ENCODE results near the gene ADM.
A peak's percentile ranks its signal among the peaks of the same experiment; 100 is the strongest.

The ADM gene

DNA sequence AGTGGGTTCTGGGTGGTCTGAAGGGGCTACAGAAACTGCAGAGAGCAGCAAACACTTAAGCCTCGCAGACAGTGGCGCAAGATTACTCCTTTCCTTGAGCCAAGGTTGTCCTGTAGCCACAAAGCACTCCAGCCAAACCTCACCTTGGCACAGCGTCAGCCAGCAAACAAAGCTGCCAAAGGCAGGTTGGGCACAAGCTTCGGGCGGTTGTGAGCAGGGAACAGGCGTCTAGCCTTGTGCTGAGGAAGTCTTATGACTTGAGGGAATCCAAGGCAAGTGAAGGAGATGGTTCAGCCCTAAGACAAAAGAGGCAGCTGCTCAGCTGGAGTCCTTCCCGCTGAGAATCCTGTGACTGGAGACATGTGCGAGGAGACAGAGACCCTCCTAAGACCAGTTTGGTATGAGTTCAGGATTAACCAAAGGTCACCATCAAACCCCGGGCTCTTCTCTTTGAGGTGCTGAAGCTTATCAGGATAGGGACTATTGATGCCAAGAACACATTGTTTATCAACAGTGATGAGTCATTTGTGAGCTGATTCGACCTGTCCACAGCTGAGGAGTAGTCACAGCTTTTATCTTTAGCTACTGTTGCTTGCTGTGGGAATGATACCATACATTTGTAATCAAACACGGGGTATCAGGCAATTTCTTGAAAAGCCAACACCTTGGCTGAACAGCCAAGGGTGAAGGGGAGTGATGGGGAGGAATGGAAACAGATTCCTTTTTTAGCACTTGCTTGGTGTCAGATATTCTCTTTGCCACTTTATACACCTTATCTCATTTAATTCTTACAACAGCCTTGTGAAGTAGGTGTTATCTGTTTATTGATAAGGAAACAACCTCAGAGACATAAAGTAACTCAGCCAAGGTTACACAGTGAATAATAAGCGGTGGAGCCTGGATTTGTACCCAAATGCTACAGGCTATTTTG lies 4.6 kb downstream of the ADM start:
- DNase-seq, result peak; percentile 60

DNA sequence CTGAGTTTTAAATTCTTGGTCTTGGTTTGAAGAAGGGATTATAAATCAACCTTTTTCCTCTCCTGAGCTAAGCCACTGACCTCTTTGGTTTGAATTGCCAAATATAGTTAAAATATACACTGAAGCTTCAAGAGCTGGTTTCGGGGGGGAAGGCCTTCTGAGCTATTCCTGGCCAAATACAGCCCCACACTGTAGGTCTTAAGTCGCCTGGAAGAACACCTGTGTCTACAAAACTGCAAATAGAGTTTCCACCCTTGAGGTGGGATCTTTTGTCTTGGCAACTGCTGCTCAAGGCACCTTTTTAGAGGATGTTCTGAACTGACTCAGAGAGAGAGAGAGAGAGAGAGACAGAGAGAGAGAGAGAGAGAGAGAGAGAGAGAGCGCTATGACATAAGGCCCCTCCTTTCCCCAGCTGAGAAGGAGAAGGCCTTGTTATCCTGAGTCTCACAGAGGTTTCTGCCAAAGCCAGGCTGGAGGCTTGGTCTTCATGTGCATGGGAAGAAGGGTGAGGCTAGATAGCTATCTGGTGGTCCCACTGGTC lies 5.5 kb downstream of the ADM start:
- peak; percentile 50 for DNase-seq

GRCh38 chr11:10311802-10312201 lies 6.9 kb downstream of the ADM start:
- DNase-seq, result no peak

GRCh38 chr11:10314199-10315072 lies 9.6 kb downstream of the ADM start:
- DNase-seq, result peak; percentile 50

DNA sequence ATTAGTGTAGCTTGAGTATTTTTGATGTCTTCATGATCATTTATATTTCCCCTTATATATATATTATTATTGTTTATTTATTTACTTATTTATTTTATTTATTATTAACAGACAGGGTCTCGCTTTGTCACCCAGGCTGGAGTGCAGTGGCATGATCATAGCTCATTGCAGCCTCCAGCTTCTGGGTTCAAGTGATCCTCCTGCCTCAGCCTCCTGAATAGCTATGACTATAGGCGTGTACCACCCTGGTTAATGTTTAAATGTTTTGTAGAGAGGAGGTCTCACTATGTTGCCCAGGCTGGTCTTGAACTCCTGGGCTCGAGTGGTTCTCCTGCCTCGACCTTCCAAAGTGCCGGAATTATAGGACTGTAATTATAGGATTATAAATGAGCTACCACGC lies 10.2 kb downstream of the ADM start:
- no peak for DNase-seq

DNA sequence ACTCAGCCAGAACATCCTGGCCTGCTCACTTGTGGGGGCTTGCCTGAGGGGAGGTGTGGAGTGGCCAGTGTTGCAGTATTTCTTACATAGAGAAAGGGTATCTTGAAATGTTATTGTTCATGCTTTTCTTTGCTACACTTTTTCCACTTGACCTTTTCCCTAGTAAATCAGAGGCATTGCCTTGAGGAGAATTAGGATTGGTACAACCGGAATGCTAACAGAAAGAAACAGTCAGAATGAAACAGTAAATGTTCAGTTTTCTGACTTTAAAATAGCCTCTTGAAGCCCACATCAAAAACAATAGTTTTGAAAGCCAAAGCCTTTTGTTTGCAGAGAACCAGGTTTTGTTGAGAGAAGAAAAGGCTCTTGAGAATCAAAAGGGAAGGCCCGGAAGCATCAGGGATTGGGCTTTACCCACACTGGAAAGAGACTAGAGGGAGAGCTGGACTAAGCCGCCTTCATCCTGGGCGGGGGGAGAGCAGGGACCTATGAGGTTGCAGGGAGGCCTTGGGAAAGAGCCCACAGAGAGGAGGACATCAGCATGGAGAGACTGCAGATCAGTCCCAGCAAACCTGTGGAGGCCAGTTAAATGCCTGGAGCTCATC lies 12.4 kb downstream of the ADM start:
- DNase-seq, result no peak

DNA sequence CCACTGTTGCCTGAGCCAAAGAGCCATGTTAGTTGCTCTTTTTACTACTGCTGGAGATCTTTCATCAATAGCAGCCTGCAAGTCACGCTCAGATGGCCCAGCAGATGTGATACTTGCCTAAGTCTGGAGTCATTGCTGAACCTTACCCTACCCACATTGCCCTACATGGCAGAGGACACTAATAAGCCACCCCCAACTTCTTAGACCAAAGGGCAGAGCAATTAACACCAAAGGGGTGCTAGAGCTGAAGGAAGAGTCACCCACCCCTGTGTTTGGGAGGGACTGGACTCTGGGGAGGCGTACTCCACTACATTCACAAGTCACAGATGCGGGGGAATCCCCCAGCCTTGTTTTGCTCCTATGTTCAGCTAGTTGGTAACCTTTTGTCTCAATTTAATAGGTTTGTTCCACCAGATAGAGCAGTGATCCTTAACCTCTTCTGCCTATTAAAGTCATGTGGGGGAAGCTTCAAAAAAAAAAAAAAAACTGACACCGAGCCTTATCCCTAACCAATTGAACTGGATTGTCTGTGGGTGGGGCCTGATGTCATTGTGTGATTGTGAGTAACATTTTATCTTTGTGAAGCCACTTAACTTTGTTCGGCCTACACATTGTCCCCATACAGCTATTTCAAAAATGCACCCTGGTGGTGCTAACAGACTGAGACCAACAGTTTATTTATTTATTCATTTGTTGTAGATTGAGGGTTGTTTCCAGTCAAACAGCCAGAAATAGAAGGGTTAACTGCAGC lies 13.1 kb downstream of the ADM start:
- DNase-seq, result no peak

GRCh38 chr11:10318527-10318802 lies 13.6 kb downstream of the ADM start:
- no peak for DNase-seq

GRCh38 chr11:10319702-10320558 lies 15.1 kb downstream of the ADM start:
- DNase-seq, result no peak

DNA sequence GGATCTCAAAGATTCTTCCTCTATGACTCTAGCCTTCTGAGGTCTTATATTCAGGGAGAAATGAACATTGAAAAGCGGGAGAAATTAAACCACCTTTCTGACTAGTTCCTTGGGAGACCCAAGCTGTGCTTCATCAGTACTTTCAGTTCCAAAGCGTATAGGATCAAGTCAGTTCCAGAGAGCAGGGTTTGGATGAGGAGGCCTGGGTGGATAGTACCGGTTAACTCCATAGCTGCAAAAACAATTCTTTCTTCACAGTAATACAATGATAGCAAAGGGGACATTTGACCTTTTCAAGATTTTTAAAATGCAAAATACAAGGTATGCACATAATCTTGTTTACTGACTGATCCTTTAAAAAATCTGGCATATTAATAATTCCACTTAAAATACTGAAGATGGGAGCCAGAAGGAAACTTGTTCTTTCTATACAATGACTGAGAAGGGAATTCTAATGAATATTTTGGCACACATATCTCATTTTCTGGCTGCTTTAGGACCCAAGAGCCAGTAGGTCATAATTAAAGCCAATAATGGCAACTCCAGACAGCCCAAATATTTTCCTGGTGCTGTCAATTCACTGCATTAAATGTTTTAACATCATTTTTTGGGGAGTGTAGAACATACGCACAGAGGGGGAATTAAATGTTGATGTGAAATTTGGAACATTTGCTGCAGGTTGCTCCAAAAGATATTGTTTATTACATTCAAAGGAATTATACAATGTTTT lies 16.0 kb downstream of the ADM start:
- no peak for DNase-seq

DNA sequence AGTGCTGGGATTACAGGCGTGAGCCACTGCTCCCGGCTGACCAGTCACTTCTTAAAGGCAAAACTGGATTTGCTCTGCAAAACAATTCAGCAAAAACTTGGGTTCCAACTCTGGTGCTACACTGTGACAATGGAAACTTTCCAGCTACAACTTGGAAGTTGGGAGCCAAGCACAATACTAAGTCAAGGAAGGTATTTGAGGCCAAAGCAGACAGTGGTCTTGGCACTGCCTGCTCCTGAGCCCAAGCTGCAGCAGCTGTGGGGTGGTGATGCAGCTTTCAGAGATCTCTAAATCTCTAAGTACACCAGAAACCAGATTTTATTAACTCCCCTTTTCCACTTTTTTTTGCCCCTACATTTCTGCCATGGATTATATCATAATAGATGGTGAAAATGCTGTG lies 17.5 kb downstream of the ADM start:
- DNase-seq, result peak; percentile 41

GRCh38 chr11:10322830-10323792 lies 18.2 kb downstream of the ADM start:
- DNase-seq, result peak; percentile 95

- DNase-seq, result peak; percentile 58
These were observed 18.9 kb downstream of the ADM start for GRCh38 chr11:10323793-10324170.

DNA sequence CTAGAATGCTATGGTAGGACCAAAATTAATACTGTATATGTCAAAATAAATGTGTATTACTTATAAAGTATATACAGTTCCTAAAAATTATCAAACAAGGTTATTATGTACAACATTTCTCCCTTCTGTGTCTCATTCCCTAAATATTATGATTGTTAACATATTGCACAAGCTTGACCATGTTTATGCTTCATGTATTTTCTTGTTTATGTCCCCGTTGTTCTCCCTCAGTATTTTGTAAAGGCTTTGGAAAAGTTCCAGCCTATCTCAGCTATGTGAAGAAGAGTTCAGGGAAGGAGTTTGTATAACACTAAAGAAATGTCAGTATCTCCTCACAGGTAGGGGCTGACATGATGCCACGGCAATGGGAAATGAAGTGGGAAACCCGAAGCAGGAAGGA lies 19.6 kb downstream of the ADM start:
- DNase-seq, result no peak

- peak; percentile 93 for DNase-seq
These were observed 20.6 kb downstream of the ADM start for GRCh38 chr11:10325277-10326011.

GRCh38 chr11:10326012-10326964 lies 21.4 kb downstream of the ADM start:
- DNase-seq, result no peak

DNA sequence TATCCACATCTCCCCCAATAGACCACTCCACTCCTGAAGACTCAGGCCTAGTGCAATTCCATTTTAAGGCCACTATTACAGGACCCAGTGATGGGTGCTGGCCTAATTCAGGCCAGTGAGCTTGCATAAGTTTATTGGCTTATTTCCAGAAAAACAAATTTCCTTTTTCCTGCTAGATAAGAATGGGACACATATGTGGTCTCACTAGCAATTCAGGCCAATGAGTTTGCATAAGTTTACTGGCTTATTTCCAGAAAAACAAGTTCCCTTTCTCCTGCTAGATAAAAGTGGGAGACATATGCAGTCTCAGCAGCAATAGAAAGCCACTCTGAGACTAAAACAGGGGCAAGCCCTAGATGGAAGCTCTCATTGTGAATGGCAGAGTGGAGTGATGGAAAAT lies 22.4 kb downstream of the ADM start:
- DNase-seq, result peak; percentile 36

Data from fibroblast of skin of back (primary cell).